GM23338 (cell line): ENCODE results near the gene EMILIN2. TPM values are rescaled to one million over a fixed set of nuclear protein-coding genes. Genes with fewer than 3 reads are reported as not detected.

Experiments used
- ATAC-seq: fragments of 200-7000 bp; cut with Tn5 transposase; 3 replicates; pipeline ENCODE4 v1.9.1; 2020
- DNase-seq: peaks from one replicate; pipeline ENCODE4 v3.0.0-alpha.2; 2015; ENCODE audit warnings: low spot score
- H2AFZ ChIP-seq: fragments of 200-600 bp; sonication (generic); 2 replicates; pipeline ENCODE4 v1.8.0; 2016; ENCODE audit warnings: antibody characterized with exemption, mild to moderate bottlenecking, moderate library complexity
- H3F3A ChIP-seq: fragments of 200-600 bp; sonication (generic); replicated peaks from 2 replicates; pipeline ENCODE4 v1.8.0; 2017; ENCODE audit warnings: antibody characterized with exemption, mixed run types, low read depth
- H3K27ac ChIP-seq: fragments of 200-600 bp; sonication (generic); 2 replicates; pipeline ENCODE4 v1.6.1; 2016; ENCODE audit warnings: low read depth
- H3K27me3 ChIP-seq: fragments of 200-600 bp; sonication (generic); 2 replicates; pipeline ENCODE4 v1.8.0; 2016; ENCODE audit warnings: mild to moderate bottlenecking, mixed run types, moderate library complexity; ENCODE audit not compliant: insufficient read depth
- H3K36me3 ChIP-seq: fragments of 200-600 bp; sonication (generic); 2 replicates; pipeline ENCODE4 v1.8.0; 2016; ENCODE audit warnings: mild to moderate bottlenecking; ENCODE audit not compliant: insufficient read depth
- H3K4me1 ChIP-seq: fragments of 200-600 bp; sonication (generic); 2 replicates; pipeline ENCODE4 v1.8.0; 2016; ENCODE audit warnings: mild to moderate bottlenecking, moderate library complexity; ENCODE audit not compliant: insufficient read depth
- H3K4me2 ChIP-seq: fragments of 200-600 bp; sonication (generic); 2 replicates; pipeline ENCODE4 v1.7.1; 2017; ENCODE audit warnings: mixed run types
- H3K4me3 ChIP-seq: fragments of 200-600 bp; sonication (generic); 2 replicates; pipeline ENCODE4 v1.6.1; 2016; ENCODE audit warnings: mixed run types
- H3K79me2 ChIP-seq: fragments of 200-600 bp; sonication (generic); replicated peaks from 2 replicates; pipeline ENCODE4 v1.8.0; 2017; ENCODE audit warnings: mild to moderate bottlenecking; ENCODE audit not compliant: insufficient read depth
- H3K9me2 ChIP-seq: fragments of 200-600 bp; sonication (generic); 2 replicates; pipeline ENCODE4 v1.8.0; 2017; ENCODE audit not compliant: insufficient read depth
- H4K20me1 ChIP-seq: fragments of 200-600 bp; sonication (generic); replicated peaks from 2 replicates; pipeline ENCODE4 v1.8.0; 2017; ENCODE audit warnings: mild to moderate bottlenecking; ENCODE audit not compliant: insufficient read depth
- H3K27ac Mint-ChIP-seq: 2 replicates; pipeline ENCODE4 v1.8.0; 2020; ENCODE audit warnings: inconsistent platforms, mild to moderate bottlenecking, moderate library complexity, mixed read lengths
- H3K27me3 Mint-ChIP-seq: 3 replicates; pipeline ENCODE4 v1.8.0; 2022; ENCODE audit warnings: low read depth, mild to moderate bottlenecking, moderate library complexity, mixed read lengths, inconsistent platforms; ENCODE audit not compliant: insufficient read depth, poor library complexity
- H3K36me3 Mint-ChIP-seq: 3 replicates; pipeline ENCODE4 v1.8.0; 2021; ENCODE audit warnings: low read depth, mild to moderate bottlenecking, inconsistent platforms, moderate library complexity, mixed read lengths
- H3K4me1 Mint-ChIP-seq: 3 replicates; pipeline ENCODE4 v1.8.0; 2020; ENCODE audit warnings: mild to moderate bottlenecking, inconsistent platforms, mixed read lengths
- H3K4me3 Mint-ChIP-seq: 3 replicates; pipeline ENCODE4 v1.8.0; 2021; ENCODE audit warnings: moderate library complexity, mild to moderate bottlenecking, inconsistent platforms, mixed read lengths
- H3K9me3 Mint-ChIP-seq: 3 replicates; pipeline ENCODE4 v1.8.0; 2020; ENCODE audit warnings: moderate library complexity, mild to moderate bottlenecking, inconsistent platforms, mixed read lengths
- CREB1 ChIP-seq: fragments of 250-450 bp; sonication (Bioruptor Pico); IDR thresholded peaks from 2 replicates; pipeline ENCODE4 v1.5.0; 2020; ENCODE audit warnings: low read depth, mild to moderate bottlenecking, moderate library complexity
- CTCF ChIP-seq, 2 experiments: fragments of 200-600 bp in 1 of 2; sonication (generic) in 1 of 2; conservative IDR thresholded peaks; 2 replicates each; pipeline versions ENCODE4 v1.5.1 to v1.6.1; 2016 to 2017; ENCODE audit warnings: antibody characterized with exemption in 2 of 2, low read depth in 2 of 2, mild to moderate bottlenecking in 2 of 2, moderate library complexity in 1 of 2
- ETS1 ChIP-seq: IDR thresholded peaks from 2 replicates; pipeline ENCODE4 v1.6.1; 2016; ENCODE audit warnings: antibody characterized with exemption
- EZH2 ChIP-seq: fragments of 200-600 bp; sonication (generic); IDR thresholded peaks from one replicate; pipeline ENCODE4 v1.8.0; 2017; ENCODE audit warnings: antibody characterized with exemption, mild to moderate bottlenecking, low read depth; ENCODE audit not compliant: unreplicated experiment
- EZH2phosphoT487 ChIP-seq: fragments of 200-600 bp; sonication (generic); IDR thresholded peaks from one replicate; pipeline ENCODE4 v1.8.1; 2018; ENCODE audit warnings: antibody characterized with exemption; ENCODE audit not compliant: unreplicated experiment
- NANOG ChIP-seq: IDR thresholded peaks from 2 replicates; pipeline ENCODE4 v1.6.1; 2016; ENCODE audit warnings: antibody characterized with exemption, borderline replicate concordance
- POLR2AphosphoS5 ChIP-seq: IDR thresholded peaks from 2 replicates; pipeline ENCODE4 v1.6.1; 2016; ENCODE audit warnings: antibody characterized with exemption, low read depth
- REST ChIP-seq: IDR thresholded peaks from one replicate; pipeline ENCODE4 v1.6.1; 2018; ENCODE audit warnings: antibody characterized with exemption; ENCODE audit not compliant: unreplicated experiment
- STAT1 ChIP-seq: IDR thresholded peaks from one replicate; pipeline ENCODE4 v1.6.1; 2016; ENCODE audit warnings: antibody characterized with exemption; ENCODE audit not compliant: unreplicated experiment
- ZNF114 ChIP-seq: fragments of 250-450 bp; sonication (Bioruptor Pico); IDR thresholded peaks from 2 replicates; pipeline ENCODE4 v1.5.0; 2020; ENCODE audit warnings: mild to moderate bottlenecking, moderate library complexity
- ZNF331 ChIP-seq: fragments of 250-450 bp; sonication (Bioruptor Pico); IDR thresholded peaks from 2 replicates; pipeline ENCODE4 v1.5.0; 2020; ENCODE audit warnings: low read depth, mild to moderate bottlenecking, moderate library complexity
- ZNF462 ChIP-seq: fragments of 250-450 bp; sonication (Bioruptor Pico); IDR thresholded peaks from 2 replicates; pipeline ENCODE4 v1.5.0; 2020; ENCODE audit warnings: mild to moderate bottlenecking, moderate library complexity
- polyA plus RNA-seq: library from polyadenylated mRNA; unstranded; fragments of >200 nt; fragmentation: Nextera tagmentation; extraction: Ambion mirVana; gene quantifications from 2 replicates; pipeline ENCODE4 v1.2.1, GENCODE V29; 2016
- total RNA-seq: library from RNA; depleted of rRNA; stranded (reverse); fragments of >200 nt; shearing (Covaris generic); gene quantifications from 2 replicates; pipeline ENCODE4 v1.2.3, GENCODE V29; 2014

Gene EMILIN2
- total and polyA plus RNA-seq, 2 experiments from 2014 or later = 3.0 to 11.6 TPM

- Mint-ChIP-seq H3K27me3 (peaks cover 5% of the 10 kb centered on the region), H3K4me3 (no peak overlapping the region), H3K36me3 (0 out of 3 replicates have a peak, but pooled peaks cover under 1% of the 10 kb centered on the region), H3K27ac (no peak overlapping the region), H3K9me3 (peaks cover 2% of the 10 kb centered on the region; the same call in 1 of the 3 replicates), H3K4me1 (peaks cover 11% of the 10 kb centered on the region)
- Histone ChIP-seq H3K27ac (no peak overlapping the region), H3K9me2 (no peaks in the 10 kb centered on the region), H3K36me3 (no peaks in the 10 kb centered on the region), H3K4me3 (no peak overlapping the region), H3K4me2 (no peak overlapping the region), H3K27me3 (peaks cover 22% of the 10 kb centered on the region), H2AFZ (no peak overlapping the region), H3K4me1 (peaks cover 19% of the 10 kb centered on the region), H4K20me1 (no peaks in the 10 kb centered on the region), H3K79me2 (no peaks in the 10 kb centered on the region), H3F3A (no peaks in the 10 kb centered on the region)
- no peak for DNase-seq
- TF ChIP-seq NANOG = no peak
- no peak for TF ChIP-seq EZH2
- TF ChIP-seq ZNF462 (CRISPR knock-in tag) = no peak
- TF ChIP-seq REST = no peak
- no peak for TF ChIP-seq ZNF114 (CRISPR knock-in tag)
- no peak for TF ChIP-seq STAT1
- TF ChIP-seq ETS1 = no peak
- TF ChIP-seq ZNF331 (CRISPR knock-in tag) = no peak
- no peak for TF ChIP-seq POLR2AphosphoS5
- TF ChIP-seq CREB1 (CRISPR knock-in tag) = no peak
- TF ChIP-seq EZH2phosphoT487 = no peak
- no peak for TF ChIP-seq CTCF (conservative IDR thresholded peaks at IDR 0.05; ENCODE audit: low read depth in 2 of 2)
- no peak for ATAC-seq
Observed at GRCh38 chr18:2903006-2903405, 56.2 kb downstream of the EMILIN2 start.
